GM12873 (cell line): ENCODE measurements around the gene MARCHF3.
A peak's percentile ranks its signal among the peaks of the same experiment; 100 is the strongest.

Experiments used
- TF ChIP-seq, protein P1 (sequence below): IDR thresholded peaks from 2 replicates; pipeline ENCODE4 v1.5.1; 2012; ENCODE audit warnings: low read depth, mild to moderate bottlenecking, moderate library complexity, low read length, control low read depth; ENCODE audit not compliant: insufficient read depth; ENCODE audit errors: missing control alignments

The MARCHF3 gene

GRCh38 chr5:126848253-126848652 is 182.1 kb downstream of the MARCHF3 start:
- TF ChIP-seq, protein P1, sequence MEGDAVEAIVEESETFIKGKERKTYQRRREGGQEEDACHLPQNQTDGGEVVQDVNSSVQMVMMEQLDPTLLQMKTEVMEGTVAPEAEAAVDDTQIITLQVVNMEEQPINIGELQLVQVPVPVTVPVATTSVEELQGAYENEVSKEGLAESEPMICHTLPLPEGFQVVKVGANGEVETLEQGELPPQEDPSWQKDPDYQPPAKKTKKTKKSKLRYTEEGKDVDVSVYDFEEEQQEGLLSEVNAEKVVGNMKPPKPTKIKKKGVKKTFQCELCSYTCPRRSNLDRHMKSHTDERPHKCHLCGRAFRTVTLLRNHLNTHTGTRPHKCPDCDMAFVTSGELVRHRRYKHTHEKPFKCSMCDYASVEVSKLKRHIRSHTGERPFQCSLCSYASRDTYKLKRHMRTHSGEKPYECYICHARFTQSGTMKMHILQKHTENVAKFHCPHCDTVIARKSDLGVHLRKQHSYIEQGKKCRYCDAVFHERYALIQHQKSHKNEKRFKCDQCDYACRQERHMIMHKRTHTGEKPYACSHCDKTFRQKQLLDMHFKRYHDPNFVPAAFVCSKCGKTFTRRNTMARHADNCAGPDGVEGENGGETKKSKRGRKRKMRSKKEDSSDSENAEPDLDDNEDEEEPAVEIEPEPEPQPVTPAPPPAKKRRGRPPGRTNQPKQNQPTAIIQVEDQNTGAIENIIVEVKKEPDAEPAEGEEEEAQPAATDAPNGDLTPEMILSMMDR, result no peak

DNA sequence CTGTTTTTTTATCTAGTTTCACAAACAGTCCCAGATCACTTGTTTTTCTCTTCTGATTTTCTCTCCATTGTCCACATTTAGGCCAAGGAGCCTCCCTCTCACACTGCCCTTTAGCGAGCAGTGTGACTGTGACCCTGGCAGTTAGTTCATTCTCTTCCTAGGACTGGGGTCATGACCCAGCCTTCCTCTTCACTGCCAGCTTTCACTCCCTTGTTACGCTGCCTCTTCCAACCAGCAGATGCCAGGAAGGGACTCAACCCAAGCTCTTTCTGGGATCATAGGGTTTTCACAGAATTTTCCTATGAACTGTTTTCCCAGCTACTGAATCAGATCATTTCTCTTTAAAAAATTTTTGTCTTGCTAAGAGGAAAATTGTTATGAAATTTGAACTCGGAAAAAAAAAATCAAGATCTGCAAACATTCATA is 182.5 kb downstream of the MARCHF3 start:
- TF ChIP-seq, protein P1, result no peak

DNA sequence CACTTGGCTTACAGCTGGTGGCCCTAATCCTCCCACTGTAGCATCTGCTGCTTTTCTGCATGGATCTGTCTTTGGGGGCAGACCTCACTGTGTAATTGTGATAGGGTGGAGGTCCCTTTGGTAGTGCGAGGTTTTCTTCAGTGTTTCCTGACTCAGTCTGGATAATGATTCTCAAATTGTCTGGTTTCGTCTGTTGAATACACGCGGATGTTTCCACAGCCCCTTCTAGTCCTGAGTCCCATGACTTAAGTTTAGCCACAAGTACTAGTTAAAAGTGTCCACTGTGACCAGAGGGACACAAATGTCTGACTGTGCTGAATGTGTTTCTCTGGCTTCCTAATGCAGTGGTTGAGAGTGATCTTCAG is 182.9 kb downstream of the MARCHF3 start:
- TF ChIP-seq, protein P1, result no peak

DNA sequence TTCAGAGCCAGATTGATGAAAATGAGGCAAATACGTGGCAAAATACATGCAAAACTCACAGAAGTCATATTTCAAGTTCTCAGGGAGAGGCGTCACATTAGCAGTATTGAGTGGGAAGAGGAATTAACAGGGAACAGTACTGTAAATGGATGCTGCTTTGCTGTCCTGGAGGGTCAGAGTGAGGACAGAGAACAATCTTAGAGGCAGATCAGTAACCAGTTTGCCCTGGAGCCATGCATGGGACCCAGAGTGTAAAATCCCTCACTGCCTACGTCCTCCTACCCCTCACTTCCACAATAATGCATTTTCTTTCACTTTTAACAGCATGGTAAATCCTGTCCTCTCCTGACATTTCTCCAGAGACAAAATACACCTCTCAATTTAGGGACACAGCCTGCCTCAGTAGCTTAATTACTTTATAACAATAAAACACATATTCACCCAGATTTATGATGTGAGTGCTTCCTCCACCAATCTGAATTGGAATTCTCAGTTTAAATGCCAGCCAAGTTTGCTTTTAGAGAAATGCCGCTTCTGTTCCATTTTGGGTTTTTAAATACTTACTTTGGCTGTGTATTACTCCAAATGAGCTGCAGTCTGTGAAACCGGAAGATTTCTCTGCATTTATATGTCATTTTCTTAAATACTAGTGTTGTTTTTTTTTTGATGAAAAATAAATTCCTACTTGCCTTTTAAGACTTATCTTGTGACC is 183.5 kb downstream of the MARCHF3 start:
- TF ChIP-seq, protein P1, result no peak

- TF ChIP-seq, protein P1, result no peak
Observed at GRCh38 chr5:126846344-126846743, 184.0 kb downstream of the MARCHF3 start.

DNA sequence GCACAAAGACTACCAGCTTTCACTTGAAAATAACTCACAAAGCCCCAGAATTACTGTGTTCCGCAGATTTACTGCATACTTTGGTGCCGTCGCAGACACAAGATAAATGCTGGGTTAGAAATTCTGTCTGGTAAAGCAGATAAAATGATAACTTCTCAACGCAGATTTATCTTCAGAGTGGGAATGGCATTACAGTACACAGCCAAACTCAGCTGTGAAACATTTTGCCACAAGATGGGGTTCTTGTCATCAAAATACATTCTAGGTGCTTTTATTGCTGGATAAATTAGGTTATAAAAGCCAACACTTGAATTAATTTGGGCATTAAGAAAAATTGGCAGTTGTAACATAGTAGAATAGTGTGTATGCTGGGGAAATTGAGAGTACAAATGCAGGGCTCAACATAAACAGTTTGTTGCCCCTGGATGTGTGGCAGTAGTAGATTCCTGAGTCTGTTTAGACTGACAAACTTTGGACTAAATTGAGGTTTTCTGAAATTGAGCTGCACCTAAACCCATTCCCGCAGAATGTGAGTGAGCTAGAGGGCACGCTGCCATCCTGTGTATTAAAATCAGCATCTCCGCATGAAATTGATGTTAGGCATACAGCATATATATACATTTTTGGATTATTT is 192.3 kb downstream of the MARCHF3 start:
- TF ChIP-seq, protein P1, result peak; percentile 2

DNA sequence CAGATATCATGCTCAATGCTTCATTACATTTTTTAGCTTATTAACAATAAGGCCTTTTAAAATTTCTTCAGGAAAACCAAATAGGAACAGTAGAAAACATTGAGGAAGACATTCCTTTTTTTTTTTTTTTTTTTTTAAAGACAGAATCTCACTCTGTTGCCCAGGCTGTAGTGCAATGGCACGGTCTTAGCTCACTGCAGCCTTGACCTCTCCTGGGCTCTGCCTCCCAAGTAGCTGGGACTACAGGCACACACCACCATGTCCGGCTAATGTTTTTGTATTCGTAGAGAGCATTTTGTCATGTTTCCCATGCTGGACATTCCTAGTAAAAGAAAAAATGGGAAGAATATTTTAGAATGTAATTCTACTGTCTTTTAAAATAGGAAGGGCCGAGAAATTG is 193.1 kb downstream of the MARCHF3 start:
- TF ChIP-seq, protein P1, result no peak
